Activated CD8-positive, alpha-beta memory T cell treated with anti-CD3 and anti-CD28 coated beads, Interleukin-2, amount 50 U/mL, for 4 hours (primary cell): ENCODE data around the gene MED25.

Experiments used
- DNase-seq: peaks from one replicate; pipeline ENCODE4 v3.0.0-alpha.2; 2020

Gene MED25

GRCh38 chr19:49845414-49845813 is 27.3 kb downstream of the MED25 start:
- DNase-seq, result no peak

GRCh38 chr19:49846408-49846807 is 28.3 kb downstream of the MED25 start:
- no peak for DNase-seq

- DNase-seq, result no peak
Measured at GRCh38 chr19:49847731-49848696, 29.9 kb downstream of the MED25 start.

GRCh38 chr19:49848938-49849337 is 30.8 kb downstream of the MED25 start:
- DNase-seq, result no peak

- DNase-seq, result no peak
Measured at GRCh38 chr19:49849433-49850220, 31.5 kb downstream of the MED25 start.

GRCh38 chr19:49850221-49850486 is 32.1 kb downstream of the MED25 start:
- peak; percentile 15 for DNase-seq

- peak; percentile 86 for DNase-seq
Measured at GRCh38 chr19:49850487-49851342, 32.6 kb downstream of the MED25 start, which contains the start of gene PTOV1. TSS of gene PTOV1 (plus strand) at chr19:49851159.

GRCh38 chr19:49851456-49852259 is 33.6 kb downstream of the MED25 start:
- peak; percentile 40 for DNase-seq

GRCh38 chr19:49852631-49853126 is 34.6 kb downstream of the MED25 start:
- no peak for DNase-seq

GRCh38 chr19:49853852-49854377 is 35.8 kb downstream of the MED25 start:
- no peak for DNase-seq

GRCh38 chr19:49854378-49855263 is 36.5 kb downstream of the MED25 start:
- peak; percentile 16 for DNase-seq

- no peak for DNase-seq
Measured at GRCh38 chr19:49855277-49855675, 37.2 kb downstream of the MED25 start.

- DNase-seq, result no peak
Measured at GRCh38 chr19:49855676-49856573, 37.8 kb downstream of the MED25 start.

- peak; percentile 15 for DNase-seq
Measured at GRCh38 chr19:49856574-49857021, 38.5 kb downstream of the MED25 start.

- no peak for DNase-seq
Measured at GRCh38 chr19:49857061-49857837, 39.2 kb downstream of the MED25 start.

GRCh38 chr19:49857838-49858087 is 39.7 kb downstream of the MED25 start:
- no peak for DNase-seq

GRCh38 chr19:49858088-49858985 is 40.2 kb downstream of the MED25 start:
- DNase-seq, result no peak
